ENCODE data around the gene CELSR1.

CELSR1 gene

GRCh38 chr22:46549971-46550641 is 12.7 kb upstream of the CELSR1 start:
- H3K27me3 Mint-ChIP-seq (ENCODE audit: low read depth, poor library complexity): peaks cover 34% of the 10 kb centered on the region
- DNase-seq: no peak
- H3K9me3 Mint-ChIP-seq: peaks cover 13% of the 10 kb centered on the region
- peaks cover 4% of the 10 kb centered on the region for H3K36me3 Mint-ChIP-seq (ENCODE audit: low read depth)
- peaks cover 43% of the 10 kb centered on the region for H3K4me1 Mint-ChIP-seq
- no peak for TF ChIP-seq CTCF (IDR thresholded peaks at IDR 0.05)
- H3K27ac Mint-ChIP-seq: no peak overlapping the region
- no peak overlapping the region for H3K4me3 Mint-ChIP-seq

GRCh38 chr22:46549563-46549840 is 12.1 kb upstream of the CELSR1 start:
- Mint-ChIP-seq H3K27ac (no peak overlapping the region), H3K4me1 (peaks cover 48% of the 10 kb centered on the region), H3K4me3 (no peak overlapping the region), H3K9me3 (peaks cover 13% of the 10 kb centered on the region), H3K27me3 (ENCODE audit: low read depth, poor library complexity) (peaks cover 34% of the 10 kb centered on the region), H3K36me3 (ENCODE audit: low read depth) (peaks cover 4% of the 10 kb centered on the region)
- DNase-seq: no peak
- TF ChIP-seq CTCF (IDR thresholded peaks at IDR 0.05): no peak

GRCh38 chr22:46547883-46548244 is 10.4 kb upstream of the CELSR1 start:
- Mint-ChIP-seq H3K27me3 (ENCODE audit: low read depth, poor library complexity) (peaks cover 23% of the 10 kb centered on the region), H3K36me3 (ENCODE audit: low read depth) (no peaks in the 10 kb centered on the region), H3K9me3 (peaks cover 4% of the 10 kb centered on the region), H3K4me3 (peak overlapping the region; percentile 47), H3K27ac (peak overlapping the region; percentile 84), H3K4me1 (peaks cover 48% of the 10 kb centered on the region)
- DNase-seq: no peak
- TF ChIP-seq CTCF (IDR thresholded peaks at IDR 0.05): no peak

- H3K4me1 Mint-ChIP-seq: peaks cover 48% of the 10 kb centered on the region
These were observed 9.9 kb upstream of the CELSR1 start for GRCh38 chr22:46547179-46547882.

GRCh38 chr22:46546466-46547178 is 9.2 kb upstream of the CELSR1 start:
- peaks cover 48% of the 10 kb centered on the region for H3K4me1 Mint-ChIP-seq
- DNase-seq: no peak

More at GRCh38 chr22:46547179-46547882, 9.9 kb upstream of the CELSR1 start:
- peak; percentile 57 for DNase-seq
- H3K9me3 Mint-ChIP-seq: peaks cover 1% of the 10 kb centered on the region
- peak overlapping the region; percentile 84 for H3K27ac Mint-ChIP-seq
- peaks cover 28% of the 10 kb centered on the region for H3K27me3 Mint-ChIP-seq (ENCODE audit: low read depth, poor library complexity)
- peak overlapping the region; percentile 47 for H3K4me3 Mint-ChIP-seq
- no peaks in the 10 kb centered on the region for H3K36me3 Mint-ChIP-seq (ENCODE audit: low read depth)
- TF ChIP-seq CTCF (IDR thresholded peaks at IDR 0.05): no peak

More at GRCh38 chr22:46546466-46547178, 9.2 kb upstream of the CELSR1 start:
- no peak for TF ChIP-seq CTCF (IDR thresholded peaks at IDR 0.05)
- Mint-ChIP-seq H3K27ac (no peak overlapping the region), H3K4me3 (no peak overlapping the region), H3K9me3 (no peaks in the 10 kb centered on the region), H3K36me3 (ENCODE audit: low read depth) (no peaks in the 10 kb centered on the region), H3K27me3 (ENCODE audit: low read depth, poor library complexity) (peaks cover 28% of the 10 kb centered on the region)
